Choroid plexus epithelial cell (primary cell): Measurements from ENCODE around the gene SLCO3A1.

Experiments
- DNase-seq: peaks from one replicate; pipeline ENCODE4 v3.0.0-alpha.2; 2010; ENCODE audit warnings: low read depth
- H3K4me3 ChIP-seq: 2 replicates; pipeline ENCODE4 v1.5.1; 2011; ENCODE audit warnings: low read depth, mild to moderate bottlenecking, control low read depth, low read length, moderate library complexity
- CTCF ChIP-seq: conservative IDR thresholded peaks from 2 replicates; pipeline ENCODE4 v1.5.1; 2011; ENCODE audit warnings: low read depth, mild to moderate bottlenecking, control low read depth, inconsistent platforms, low read length, moderate library complexity

Gene SLCO3A1

GRCh38 chr15:92074646-92075045, 221.1 kb downstream of the SLCO3A1 start:
- peak; percentile 17 for DNase-seq
- H3K4me3 ChIP-seq, result no peak overlapping the region
- no peak for TF ChIP-seq CTCF

DNA sequence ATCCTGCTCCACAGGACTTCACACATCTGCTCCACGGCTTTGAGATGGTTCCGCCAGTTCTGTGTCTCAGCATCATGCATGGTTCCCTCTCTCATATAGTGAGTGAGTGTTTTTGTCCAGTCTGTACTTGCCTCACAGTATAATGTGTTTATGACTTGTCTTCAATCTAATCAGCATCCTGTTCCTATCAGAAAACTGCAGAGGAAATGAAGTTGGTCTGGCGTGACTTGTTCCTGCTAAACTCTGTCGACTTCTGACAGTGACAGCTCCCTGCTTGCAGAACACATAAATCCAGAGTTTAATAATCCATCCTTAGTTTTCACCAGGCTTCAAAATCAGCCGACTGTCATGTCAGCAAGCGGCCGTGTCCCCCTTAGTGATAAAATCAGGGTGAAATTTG, 222.3 kb downstream of the SLCO3A1 start:
- no peak for DNase-seq
- H3K4me3 ChIP-seq, result no peak overlapping the region
- TF ChIP-seq CTCF, result no peak

GRCh38 chr15:92076541-92076940, 223.0 kb downstream of the SLCO3A1 start:
- no peak for DNase-seq
- H3K4me3 ChIP-seq, result no peak overlapping the region
- no peak for TF ChIP-seq CTCF

DNA sequence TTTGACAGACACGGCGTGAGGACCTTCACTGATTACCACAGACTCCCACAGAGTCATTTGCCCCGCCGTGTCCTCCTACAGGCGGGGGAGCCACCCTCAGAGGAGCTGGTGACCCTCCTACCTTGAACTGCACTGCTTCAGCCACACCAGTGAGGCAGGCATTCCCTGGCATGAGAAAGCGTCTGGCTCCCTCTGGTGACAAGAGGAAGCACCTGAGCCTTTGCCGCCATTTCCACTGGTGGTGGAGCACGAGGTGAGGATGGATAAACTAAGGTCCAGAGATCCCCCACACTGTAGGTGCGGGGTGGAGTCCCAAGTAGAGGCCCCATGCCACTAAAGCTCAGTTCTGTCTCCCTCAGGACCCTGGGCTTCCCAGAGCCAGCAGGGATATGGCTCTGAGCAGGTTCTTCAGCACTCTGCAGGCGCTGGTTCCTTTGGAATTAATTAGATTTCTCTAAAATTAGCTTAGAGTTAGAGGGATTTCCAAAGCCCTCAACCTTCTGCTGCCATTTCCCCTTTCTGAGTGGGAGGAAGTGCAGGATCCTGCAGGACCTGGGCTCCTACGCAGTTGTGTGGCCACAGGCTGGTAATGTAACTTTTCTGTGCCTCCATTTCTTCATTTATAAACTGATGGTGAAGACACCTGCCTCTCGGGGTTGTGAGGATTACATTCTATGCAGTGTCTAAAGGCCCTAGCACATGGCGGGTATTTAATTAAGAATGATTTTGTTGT, 224.0 kb downstream of the SLCO3A1 start:
- no peak overlapping the region for H3K4me3 ChIP-seq
- peak; percentile 42 for DNase-seq
- TF ChIP-seq CTCF, result peak; percentile 61

- no peak overlapping the region for H3K4me3 ChIP-seq
- TF ChIP-seq CTCF, result no peak
- DNase-seq, result no peak
Measured at GRCh38 chr15:92078270-92078669, 224.8 kb downstream of the SLCO3A1 start.

DNA sequence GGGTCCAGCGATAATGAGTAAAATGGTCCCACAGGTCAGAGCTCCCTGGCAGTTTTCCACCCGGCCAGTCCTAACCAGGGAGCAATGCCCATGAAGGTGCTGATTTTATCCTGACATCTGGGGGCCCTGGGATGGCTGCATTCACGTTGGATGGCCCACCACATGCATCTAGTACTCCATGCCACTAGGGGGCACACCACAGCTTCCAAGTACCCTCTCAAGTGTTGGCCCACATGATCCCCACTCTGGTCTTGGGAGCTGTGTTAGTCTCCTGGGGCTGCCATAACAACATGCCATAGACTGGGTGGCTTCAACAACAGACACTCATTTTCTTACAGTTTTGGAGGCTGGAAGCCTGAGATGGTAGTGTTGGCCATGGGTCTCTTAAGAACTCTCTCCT, 225.5 kb downstream of the SLCO3A1 start:
- H3K4me3 ChIP-seq, result no peak overlapping the region
- DNase-seq, result no peak
- TF ChIP-seq CTCF, result peak; percentile 17

DNA sequence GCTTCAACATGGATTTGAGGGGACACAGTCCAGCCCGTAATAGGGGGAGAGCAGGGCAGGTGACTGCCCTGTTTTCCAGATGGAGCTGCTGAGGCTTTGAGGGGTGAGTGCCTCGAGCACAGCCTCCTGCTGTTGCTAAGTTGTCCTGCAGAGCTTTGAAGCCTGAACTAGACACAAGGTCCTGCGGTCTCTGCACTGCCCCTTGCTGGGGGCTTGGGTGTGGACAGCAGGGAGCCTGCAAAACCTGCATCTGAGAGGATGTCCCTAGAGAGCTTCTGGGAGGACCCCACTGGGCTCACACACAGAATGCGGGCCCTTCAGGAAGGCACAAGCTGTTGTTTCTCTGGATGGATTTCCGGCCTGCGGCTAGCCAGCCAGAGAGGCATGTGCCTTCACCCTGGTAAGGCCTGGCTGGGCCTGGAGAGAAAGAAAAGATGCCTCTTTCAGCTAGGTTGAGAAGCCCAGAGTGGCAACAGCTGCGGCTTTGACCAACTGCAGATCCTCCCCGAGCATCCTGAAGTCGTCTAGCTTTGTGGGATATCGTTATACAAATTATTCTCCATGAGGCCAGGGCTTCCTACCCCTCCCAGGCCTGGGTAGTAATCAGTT, 226.2 kb downstream of the SLCO3A1 start:
- TF ChIP-seq CTCF, result no peak
- no peak overlapping the region for H3K4me3 ChIP-seq
- DNase-seq, result no peak
